Left renal pelvis (tissue), 4 donors: ENCODE data around the gene RAD23A. TPM values are rescaled to one million over a fixed set of nuclear protein-coding genes. Genes with fewer than 3 reads are reported as not detected.

Experiments
- DNase-seq, 4 donors: peaks; one replicate each; pipeline ENCODE4 v3.0.0-alpha.2; 2013; ENCODE audit warnings: low read depth in 4 of 4, low spot score in 3 of 4
- polyA plus RNA-seq, 4 donors: library from polyadenylated mRNA; unstranded; fragments of 120-200 nt; gene quantifications; one replicate each; pipeline ENCODE4 v1.2.1, GENCODE V29; 2013; ENCODE audit not compliant: insufficient read length in 4 of 4

Gene RAD23A
- polyA plus RNA-seq, 4 donors, result 68.2 to 96.0 (median 74.4) TPM

DNA sequence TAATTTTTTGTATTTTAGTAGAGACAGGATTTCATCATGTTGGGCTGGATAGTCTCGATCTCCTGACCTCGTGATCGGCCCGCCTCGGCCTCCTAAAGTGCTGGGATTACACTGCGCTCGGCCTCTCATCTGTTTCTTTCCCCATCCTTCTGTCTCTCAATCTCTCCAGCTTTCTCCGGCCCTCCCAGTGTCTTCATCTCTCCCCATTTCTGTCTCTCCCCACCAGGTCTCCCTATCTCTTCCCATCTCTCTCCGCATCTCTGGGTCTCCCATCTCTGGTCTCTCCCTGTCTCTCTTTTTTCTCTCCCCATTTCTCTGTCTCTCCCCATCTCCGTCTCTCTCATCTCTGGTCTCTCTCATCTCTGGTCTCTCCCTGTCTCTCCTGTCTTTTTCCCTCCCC lies 37.4 kb downstream of the RAD23A start:
- DNase-seq, result no peak

DNA sequence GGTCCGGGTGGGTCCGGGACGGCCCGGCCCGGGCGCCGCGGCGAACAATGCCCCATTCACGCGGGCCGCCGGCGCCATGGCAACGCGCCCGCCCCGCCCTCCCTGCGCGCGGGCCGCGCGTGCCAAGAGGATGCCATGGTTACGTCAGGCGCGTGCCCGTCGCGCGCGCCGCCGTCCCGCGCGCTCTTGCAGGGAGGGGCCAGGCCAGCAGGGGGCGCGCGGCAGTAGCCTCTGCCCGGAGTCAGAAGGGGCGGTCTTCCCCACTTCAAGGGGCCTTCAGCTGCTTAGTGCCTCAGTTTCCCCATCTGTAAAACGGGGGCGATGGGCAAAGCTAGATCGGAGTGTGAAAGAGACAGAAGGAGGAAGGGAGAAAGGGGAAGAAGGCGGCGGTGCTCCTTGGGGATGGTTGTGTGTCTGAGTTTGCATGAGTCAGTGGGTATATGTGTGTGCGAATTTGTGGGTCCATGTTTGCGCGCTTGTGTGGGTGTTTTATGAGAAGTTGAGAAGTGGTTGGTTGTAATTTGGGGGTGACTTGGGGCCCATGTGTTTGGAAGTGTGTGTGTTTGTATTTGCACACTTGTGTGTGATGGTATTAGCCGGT lies 38.0 kb downstream of the RAD23A start:
- peak in 2 of 4 donors; percentile 38 to 55 for DNase-seq

DNA sequence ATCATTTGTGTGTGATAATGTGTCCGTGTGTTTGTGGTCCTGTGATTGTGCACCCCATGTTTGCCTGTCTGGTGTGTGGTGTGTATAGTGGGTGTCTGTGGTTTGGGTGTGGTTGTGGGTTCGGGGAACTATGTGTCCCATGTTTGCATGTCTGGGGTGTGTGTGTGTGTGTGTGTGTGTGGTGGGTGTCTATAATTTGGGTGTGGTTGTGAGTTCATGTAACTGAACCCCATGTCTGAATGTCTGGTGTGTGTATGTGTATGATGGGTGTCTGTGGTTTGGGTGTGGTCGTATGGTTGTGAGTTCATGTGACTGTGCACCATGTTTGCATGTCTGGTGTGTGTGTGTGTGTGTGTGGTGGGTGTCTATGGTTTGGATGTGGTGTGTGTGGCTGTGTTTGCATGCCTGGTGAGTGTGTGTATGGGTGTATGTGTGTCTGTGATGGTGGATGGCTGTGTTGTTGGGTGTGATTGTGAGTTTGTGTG lies 38.5 kb downstream of the RAD23A start:
- DNase-seq, result no peak

DNA sequence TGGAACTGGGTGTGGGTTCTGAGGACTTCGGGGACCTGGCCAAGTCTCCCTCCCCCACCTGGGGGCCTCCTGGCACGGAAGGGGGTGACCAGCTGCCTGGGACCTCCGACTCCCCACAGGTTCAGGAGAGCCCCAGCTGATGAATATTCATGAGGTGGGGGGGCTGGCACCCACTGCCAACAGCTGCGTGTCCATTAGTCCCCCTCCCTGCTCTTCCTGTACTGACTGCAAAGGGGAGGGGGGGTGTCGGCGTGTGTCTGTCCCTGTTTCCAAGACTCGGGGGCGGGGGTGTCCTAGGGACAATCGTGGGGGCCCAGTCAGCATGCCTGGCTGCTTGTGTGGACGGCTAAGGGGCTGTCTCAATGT lies 39.0 kb downstream of the RAD23A start:
- DNase-seq, result no peak

DNA sequence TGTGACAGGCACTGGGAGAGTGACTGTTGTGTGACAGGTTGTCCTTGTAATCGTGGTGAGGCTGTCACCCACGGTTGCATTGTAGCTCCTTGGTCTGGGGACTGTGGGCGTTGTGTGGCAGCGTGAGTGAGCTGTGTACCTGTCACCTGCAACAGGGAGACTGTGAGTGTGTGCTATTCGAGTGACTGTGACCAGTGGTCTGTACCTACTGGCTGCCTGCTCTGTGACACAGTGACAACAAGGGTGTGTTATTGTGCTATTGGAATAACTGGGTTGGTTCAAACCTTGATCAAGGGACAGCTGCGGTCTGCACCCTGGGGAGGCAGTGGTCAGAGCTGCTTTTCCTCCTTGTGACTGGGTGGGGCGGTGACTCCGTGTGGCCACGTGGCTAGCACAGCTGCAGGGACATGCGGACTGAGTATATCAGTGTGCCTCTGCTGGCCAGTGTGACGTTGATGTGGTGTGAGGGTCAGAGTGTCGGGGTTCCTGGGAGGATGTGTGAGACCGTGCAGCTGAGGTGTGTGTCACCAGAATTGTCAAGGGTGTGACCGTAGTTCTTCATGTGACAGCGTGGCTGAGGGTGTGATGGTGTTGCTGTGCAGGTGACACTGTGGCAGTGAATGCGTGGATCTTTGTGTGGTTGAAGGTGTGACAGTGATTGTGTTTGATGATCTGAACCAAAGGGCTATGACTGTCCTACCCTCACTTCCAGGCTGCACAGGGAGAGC lies 39.6 kb downstream of the RAD23A start:
- no peak for DNase-seq

DNA sequence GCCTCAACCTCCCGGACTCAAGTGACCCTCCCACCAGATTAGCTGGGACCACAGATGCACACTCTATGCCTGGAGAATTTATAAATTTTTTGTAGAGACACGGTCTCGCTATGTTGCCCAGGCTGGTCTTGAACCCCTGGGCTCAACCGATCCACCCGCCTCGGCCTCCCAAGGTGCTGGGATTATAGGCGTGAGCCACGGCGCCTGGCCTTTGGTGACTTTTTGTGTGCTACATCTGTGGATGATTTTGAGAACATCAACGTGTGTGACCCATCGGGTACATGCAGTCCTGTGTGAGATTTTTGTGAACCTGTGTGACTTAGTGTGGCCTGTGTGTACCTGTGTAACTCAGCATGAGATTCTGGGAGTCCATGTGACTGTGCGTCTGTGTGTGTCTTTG lies 41.1 kb downstream of the RAD23A start:
- no peak for DNase-seq

DNA sequence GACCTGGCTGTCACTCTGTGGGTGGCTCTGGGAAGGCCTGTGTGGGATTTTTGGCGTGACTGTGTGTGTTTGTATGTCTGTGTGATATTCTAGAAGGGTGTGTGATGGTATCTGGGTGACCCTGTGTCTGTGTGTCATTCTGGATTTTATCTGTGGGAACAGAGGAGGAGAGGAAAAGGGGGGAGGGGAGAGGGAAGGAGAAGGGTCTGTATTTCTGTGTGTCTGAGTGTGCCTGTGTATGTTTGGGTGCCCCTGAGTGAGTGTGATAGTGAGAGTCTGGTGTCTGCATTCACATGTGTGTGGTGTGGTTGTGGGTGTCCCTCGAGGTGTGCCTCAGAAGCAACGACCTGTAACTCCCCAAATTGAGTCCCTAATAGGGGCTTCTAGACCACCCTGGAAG lies 41.5 kb downstream of the RAD23A start:
- DNase-seq, result no peak

DNA sequence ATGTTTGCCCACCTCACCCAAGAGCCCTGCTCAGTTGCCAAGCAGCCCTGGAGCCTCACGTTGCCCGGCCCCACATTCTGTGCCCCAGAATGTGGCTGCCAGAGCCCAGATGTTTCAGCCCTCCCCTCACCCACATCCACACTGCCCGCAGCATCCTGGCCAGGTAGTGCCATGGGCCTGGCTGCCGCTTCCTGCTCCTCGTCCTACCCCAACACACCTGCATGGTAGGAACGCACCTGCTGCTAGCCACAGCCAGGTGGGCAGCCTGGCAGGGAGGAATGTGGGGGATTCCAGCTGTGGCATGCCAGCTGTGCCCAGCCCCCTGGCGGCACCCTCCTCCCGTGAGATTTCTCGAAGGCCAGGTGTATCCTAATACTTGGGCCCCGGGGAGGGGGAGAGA lies 42.1 kb downstream of the RAD23A start:
- no peak for DNase-seq

DNA sequence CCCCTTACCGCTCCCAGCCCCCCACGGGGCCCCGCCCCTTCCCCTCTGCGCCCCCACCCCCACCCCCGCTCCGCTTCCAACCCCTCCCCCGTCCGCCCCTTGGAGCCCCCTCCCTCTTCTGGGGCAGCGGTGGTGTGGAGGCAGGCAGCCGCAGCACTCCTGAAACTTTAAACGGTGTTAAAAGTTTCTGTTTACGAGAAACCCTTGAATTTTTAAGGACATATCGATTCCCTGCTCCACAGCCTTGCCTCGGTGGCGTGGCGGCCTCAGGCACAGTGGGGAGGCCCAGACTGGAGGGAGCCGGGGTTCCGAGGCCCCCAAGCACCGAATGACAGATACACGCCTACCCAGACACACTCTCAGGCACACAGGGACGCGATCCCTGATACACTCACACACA lies 44.8 kb downstream of the RAD23A start:
- no peak for DNase-seq

DNA sequence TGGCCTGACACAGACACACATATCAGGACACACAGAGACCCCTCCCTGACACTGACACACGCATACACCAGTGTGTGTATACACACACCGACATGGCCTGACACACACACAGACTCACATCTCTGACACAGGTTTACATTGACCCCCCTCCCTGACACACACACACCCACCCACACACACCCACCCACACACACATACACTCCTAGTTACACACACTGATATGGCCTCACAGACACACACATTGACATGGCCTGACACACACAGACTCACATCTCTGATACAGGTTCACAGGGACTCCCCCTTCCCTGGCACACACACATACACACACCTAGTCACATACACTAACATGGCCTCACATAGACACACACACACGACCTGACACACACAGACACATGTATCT lies 45.2 kb downstream of the RAD23A start:
- DNase-seq, result no peak

DNA sequence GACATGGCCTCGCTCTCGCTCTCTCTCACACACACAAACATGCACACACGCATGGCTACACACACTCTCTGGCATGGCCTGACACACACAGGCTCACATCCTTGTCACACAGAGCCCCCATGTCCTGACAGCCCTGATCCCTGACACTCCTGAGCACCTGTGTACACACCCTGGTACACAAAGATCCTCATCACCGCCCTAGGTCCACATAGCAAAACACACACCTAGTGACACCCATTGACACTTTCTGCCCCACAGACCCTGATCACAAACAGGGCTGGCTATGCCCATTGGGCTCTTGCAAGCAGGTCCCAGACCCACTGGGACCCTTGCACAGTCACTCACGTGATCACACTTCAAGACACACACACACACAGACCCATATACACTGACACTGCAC lies 45.6 kb downstream of the RAD23A start:
- DNase-seq, result no peak

DNA sequence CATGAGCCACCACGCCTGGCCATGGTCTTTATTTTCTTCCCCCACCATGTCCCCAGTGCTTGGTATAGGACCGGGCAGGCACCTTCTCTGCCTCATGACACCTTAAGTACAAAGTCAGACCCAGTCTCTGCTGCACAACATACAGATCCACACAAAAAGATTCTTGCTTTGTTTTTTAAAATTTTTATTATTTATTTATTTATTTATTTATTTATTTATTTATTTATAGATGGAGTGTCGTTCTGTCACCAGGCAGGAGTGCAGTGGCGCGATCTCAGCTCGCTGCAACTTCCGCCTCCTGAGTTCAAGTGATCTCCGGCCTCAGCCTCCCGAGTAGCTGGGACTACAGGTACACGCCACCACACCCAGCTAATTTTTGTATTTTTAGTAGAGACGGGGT lies 47.1 kb downstream of the RAD23A start:
- no peak for DNase-seq

DNA sequence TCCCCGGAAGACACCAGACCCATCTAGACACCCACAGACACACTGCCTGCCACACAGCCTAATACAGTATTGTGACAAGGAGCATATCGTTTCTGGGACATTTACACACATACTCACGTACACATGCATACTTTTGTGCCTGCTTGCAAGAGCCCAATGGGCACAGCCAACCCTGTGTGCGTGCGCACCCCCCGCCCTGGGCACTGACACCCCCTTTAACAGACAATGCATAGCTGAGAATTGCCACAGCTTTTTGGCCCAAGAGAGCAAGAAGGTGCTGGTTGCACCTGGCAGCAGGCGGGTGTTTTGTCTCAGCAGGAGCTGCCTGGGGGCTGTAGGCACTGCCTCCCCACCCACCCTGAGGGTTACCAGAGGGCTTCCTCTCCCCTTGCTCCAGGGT lies 47.9 kb downstream of the RAD23A start:
- DNase-seq, result no peak

DNA sequence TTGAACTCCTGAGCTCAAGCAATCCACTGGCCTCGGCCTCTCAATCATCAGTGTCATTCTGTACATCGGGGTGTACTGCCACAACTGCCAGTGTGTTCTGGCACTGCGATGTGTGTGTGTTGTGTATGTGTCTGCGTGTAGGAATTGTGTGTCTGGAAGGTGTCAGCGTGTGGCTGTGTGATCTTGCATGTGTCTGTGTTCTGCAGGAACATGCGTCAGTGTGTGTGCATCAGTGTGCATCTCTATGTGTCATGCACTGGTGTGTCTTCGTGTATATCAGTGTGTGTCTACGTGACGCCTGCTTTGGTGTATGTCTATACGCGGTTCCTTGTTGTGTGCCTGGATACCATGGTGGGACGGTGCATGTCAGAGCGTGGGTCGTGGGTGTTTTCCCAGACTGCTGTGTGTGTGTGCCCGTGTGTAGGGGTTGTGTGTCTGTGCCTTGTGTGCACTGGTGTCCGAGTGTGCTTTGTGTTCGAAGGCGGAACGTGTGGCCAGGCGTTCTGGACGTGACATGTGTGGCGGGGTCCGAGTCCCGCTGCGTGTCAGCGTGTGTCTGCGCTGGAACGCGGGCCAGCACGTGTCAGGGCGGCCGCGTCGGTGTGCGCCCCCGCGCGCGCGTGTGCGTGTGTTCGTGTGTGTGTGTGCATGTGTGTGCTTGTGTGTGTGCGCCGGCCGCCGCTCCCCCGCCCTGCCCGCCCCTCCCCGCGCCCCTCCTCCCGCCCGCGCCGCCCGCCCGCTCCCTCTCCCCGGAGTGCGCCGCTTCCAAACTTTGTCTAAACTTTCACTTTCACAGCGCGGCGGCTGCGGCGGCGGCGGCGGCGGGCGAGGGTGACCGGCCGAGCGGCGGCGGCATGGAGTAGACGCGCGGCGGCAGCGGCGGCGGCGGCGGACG lies 49.3 kb downstream of the RAD23A start, which contains the start of gene NFIX:
TSS of gene NFIX (plus strand) at position 775 of the 895 bp plus-strand sequence. CDS start 363 bp downstream, outside the sequence.
- no peak for DNase-seq

DNA sequence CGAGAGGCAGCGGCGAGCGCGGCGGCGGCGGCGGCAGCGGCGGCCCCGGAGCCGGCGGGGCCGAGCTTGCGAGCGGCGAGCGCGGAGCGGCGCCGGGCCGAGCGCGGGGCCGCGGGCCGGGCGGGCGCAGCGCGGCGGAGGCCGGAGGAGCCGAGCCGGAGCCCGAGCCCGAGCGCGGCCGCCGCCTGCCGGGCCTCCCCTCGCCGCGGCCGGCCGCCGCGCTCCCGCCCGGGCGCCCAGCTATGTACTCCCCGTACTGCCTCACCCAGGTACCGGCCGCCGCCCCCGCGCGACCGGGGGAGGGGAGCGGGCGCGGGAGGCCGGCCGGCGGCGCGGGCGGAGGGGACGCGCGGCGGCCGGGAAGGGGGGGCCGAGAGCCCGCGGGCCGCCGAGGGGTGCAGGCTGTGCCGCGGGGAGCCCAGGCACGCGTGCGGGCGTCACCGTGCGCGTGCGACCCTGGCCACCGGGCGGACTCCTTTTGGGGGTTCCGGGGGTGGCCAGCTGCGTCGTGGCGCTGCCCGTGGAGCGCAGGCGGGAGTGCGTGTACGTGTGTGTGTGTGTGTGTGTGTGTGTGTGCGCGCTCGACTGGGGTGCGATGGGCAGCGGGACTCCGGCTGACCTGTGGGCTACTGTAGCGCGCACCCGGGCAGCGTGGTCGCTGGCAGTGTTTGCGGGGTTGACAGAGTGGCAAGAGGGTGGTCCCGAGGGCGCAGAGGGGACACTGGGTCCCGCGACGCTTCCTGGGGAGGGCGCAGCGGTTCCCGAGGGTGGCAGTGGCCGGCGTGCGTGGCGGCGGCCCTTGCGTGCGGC lies 50.1 kb downstream of the RAD23A start:
- DNase-seq, result no peak

DNA sequence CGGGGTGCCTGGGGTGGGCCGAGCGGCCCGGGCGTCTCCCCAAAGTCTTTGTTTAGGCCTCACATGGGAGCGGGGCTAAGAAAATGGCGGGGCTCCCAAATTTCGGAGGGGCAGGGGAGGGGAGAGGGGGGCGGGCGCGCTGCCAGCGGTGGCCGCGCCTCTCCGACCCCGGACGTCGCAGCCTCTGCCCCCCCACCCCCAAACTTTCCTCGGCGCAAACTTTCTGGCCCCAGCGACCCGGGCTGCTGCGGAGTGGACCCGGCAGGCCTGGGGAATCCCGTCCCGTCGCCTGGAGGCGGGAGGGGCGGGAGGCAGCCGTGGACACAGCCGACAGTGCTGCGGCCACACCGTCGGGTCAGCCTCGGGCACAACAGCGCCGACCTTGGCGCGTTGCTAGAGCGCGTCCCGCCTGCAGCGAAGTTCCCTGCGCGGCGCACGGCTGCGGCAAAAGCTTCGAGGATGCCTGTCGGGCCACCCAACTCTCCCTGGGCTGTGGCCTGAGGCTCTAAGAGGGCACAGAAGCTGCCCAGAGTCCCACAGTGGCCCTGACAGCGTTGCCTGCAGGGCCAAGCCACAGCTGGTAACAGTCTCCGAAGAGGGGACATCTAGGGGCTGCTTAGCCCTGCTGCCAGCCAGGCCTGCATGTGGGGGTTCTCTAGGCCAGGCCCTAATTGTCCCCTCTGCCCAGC lies 50.9 kb downstream of the RAD23A start:
- no peak for DNase-seq

DNA sequence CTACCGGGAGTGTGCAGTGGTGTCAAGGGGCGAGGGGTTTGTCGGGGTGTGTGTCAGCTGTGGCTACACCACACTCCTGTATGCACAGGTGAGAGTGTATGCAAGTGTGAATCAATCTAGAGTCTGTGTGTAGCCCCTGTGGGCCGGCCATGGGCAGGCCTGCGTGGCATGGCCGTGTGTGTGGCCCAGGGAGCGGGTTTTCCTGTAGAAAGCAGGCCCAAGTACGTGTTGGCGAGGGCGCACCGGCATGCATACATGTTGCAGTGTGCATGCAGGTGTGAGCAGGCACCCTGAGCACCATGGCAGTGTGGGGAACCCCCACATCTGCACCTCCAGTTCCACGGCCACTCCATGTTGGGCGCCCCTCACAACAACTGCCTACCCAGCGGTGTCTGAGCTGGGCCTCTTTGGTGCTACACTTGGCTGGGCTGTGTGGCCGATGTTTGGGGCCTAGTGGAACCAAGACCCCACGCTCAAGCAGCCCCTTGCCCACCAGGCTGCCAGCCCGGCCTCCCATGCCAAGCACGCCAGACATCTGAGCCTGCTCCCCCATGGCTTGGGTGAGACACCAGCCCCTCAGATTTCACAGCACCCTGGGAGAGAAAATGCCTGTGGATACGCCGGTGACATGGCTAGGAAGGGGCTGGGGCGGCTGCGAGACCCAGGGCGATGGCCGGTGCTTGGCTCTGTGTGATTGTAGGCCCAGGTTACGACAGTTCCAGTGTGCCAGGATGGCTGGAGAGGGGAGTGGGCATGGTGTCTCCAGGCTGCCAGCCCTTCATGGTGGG lies 51.7 kb downstream of the RAD23A start:
- no peak for DNase-seq

DNA sequence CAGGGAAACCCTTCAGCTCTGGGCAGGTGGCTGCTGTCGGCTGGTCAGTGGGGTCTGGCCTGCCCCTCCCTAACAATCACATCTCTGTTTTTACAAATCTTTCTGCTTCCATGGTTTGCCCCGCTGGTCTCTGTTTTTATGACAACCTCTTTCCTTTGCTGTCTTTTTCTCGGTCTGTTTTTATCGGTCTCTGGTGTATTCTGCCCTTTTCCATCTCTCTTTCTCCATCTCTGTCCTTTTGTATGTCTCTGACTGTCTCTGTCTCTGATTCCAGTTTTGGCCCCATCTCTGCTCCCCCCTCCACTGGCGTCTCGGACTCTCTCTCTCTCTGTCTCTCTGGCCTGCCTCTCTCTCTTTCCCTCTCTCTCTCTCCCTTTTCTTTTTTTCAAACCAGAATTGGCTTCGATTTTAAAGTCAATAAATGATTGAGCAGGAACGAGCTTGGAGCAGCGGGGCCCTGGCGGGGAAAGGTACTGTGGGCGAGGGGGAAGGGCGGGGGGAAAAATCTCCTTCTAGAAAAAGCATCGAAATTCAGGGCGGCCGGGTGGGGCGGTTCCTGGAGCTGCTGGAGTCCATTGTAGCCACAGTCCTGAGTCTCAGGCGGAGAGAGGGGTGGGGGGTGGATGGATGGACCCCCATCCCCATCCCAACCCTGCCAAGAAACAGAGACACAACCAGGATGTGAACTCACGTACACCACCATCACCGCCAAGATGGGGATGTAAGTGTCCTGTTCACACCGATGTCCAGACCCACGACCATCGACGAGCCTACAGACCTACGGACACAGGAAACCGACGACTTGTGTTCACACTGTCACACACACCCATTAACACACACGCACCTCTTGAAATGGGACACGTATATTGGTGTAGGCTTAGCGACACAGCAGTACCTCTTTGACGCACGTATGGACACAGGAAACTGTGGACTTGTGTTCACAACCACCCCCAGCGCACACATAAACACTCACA lies 52.6 kb downstream of the RAD23A start:
- DNase-seq, result no peak
